H1 (cell line): ENCODE data around the gene BCO1.

Experiments used
- ATF3 ChIP-seq: IDR thresholded peaks from 2 replicates; pipeline ENCODE4 v1.6.1; 2011; ENCODE audit warnings: low read depth, mild to moderate bottlenecking, low read length; ENCODE audit not compliant: insufficient read depth
- CEBPB ChIP-seq: IDR thresholded peaks from 2 replicates; pipeline ENCODE4 v1.6.1; 2012; ENCODE audit warnings: low read depth, low read length
- CHD2 ChIP-seq: IDR thresholded peaks from 2 replicates; pipeline ENCODE4 v1.6.1; 2012; ENCODE audit warnings: low read length, improper control_type of control experiment
- POLR2A ChIP-seq, 2 experiments: IDR thresholded peaks; 1 replicate in 1 of 2; 2 replicates in 1 of 2; pipeline ENCODE4 v1.6.1; 2011; ENCODE audit warnings: low read depth in 2 of 2, low read length in 2 of 2, mild to moderate bottlenecking in 2 of 2; ENCODE audit errors: control extremely low read depth in 1 of 2
- RXRA ChIP-seq: IDR thresholded peaks from 2 replicates; pipeline ENCODE4 v1.6.1; 2011; ENCODE audit warnings: low read depth, mild to moderate bottlenecking, low read length, moderate library complexity; ENCODE audit not compliant: insufficient read depth
- ZNF274 ChIP-seq: IDR thresholded peaks from 2 replicates; pipeline ENCODE4 v1.7.0; 2012; ENCODE audit warnings: low read length, borderline replicate concordance; ENCODE audit errors: extremely low read depth

- no peak for TF ChIP-seq POLR2A (IDR thresholded peaks at IDR 0.05; ENCODE audit: control extremely low read depth in 1 of 2, low read depth in 2 of 2, low read length in 2 of 2)
- TF ChIP-seq RXRA: no peak
- no peak for TF ChIP-seq ATF3
- TF ChIP-seq ZNF274: no peak
- no peak for TF ChIP-seq CEBPB
- TF ChIP-seq CHD2: no peak
Measured at GRCh38 chr16:81275795-81276194, 37.3 kb downstream of the BCO1 start.
